GM12891 (cell line): ENCODE data around the gene UNC13C.

ENCODE experiments used
- POLR2A ChIP-seq: IDR thresholded peaks from 2 replicates; pipeline ENCODE4 v1.6.1; 2011; ENCODE audit warnings: low read depth, low read length, control low read depth
- POLR2AphosphoS5 ChIP-seq: IDR thresholded peaks from 2 replicates; pipeline ENCODE4 v1.6.1; 2011; ENCODE audit warnings: low read depth, low read length, control low read depth
- POU2F2 ChIP-seq: IDR thresholded peaks from 2 replicates; pipeline ENCODE4 v1.6.1; 2011; ENCODE audit warnings: low read depth, mild to moderate bottlenecking, control low read depth, low read length, moderate library complexity
- TAF1 ChIP-seq: IDR thresholded peaks from 2 replicates; pipeline ENCODE4 v1.6.1; 2011; ENCODE audit warnings: low read depth, low read length, control low read depth

GRCh38 chr15:54599386-54599785 lies 621.1 kb downstream of the UNC13C start:
- TF ChIP-seq TAF1 (no peak), POLR2A (no peak), POLR2AphosphoS5 (no peak), POU2F2 (no peak)
